Keratinocyte (primary cell): ENCODE data around the gene EIF3L. TPM values are rescaled to one million over a fixed set of nuclear protein-coding genes. Genes with fewer than 3 reads are reported as not detected.
"Not testable (repeated sequence)": the region's sequence is repeated elsewhere in the genome, so short reads cannot be mapped to it uniquely, and the experiment has no call there.

Experiments
- DNase-seq: peaks from one replicate; pipeline ENCODE4 v3.0.0-alpha.2; 2011; ENCODE audit warnings: low read depth, missing footprints, low spot score
- FAIRE-seq: peaks from 2 replicates; lab custom pipeline; 2011; peaks lifted over from hg19 to GRCh38; lab: Jason Lieb, UNC
- H2AFZ ChIP-seq: 2 replicates; pipeline ENCODE4 v1.6.0; 2012; ENCODE audit warnings: low read length, control low read depth, inconsistent platforms; ENCODE audit not compliant: control insufficient read depth
- H3K27ac ChIP-seq: 2 replicates; pipeline ENCODE4 v1.5.1; 2011; ENCODE audit warnings: low read length; ENCODE audit not compliant: control insufficient read depth, insufficient read depth
- H3K27me3 ChIP-seq: 3 replicates; pipeline ENCODE4 v1.6.0; 2011; ENCODE audit warnings: low read length; ENCODE audit not compliant: control insufficient read depth, insufficient read depth; ENCODE audit errors: extremely low read depth
- H3K36me3 ChIP-seq, 2 experiments: 2 replicates in 1 of 2; 3 replicates in 1 of 2; pipeline ENCODE4 v1.5.1; 2011; ENCODE audit warnings: low read length in 2 of 2, mild to moderate bottlenecking in 1 of 2; ENCODE audit not compliant: control insufficient read depth in 2 of 2, insufficient read depth in 2 of 2; ENCODE audit errors: extremely low read depth in 1 of 2
- H3K4me1 ChIP-seq: 3 replicates; pipeline ENCODE4 v1.5.1; 2011; ENCODE audit warnings: low read length; ENCODE audit not compliant: control insufficient read depth, insufficient read depth; ENCODE audit errors: extremely low read depth
- H3K4me2 ChIP-seq: 3 replicates; pipeline ENCODE4 v1.6.0; 2011; ENCODE audit warnings: low read depth, low read length; ENCODE audit not compliant: control insufficient read depth, insufficient read depth; ENCODE audit errors: extremely low read depth
- H3K4me3 ChIP-seq, 3 experiments: fragments of 200-600 bp in 1 of 3; sonication (generic) in 1 of 3; 2 replicates in 2 of 3; 3 replicates in 1 of 3; pipeline ENCODE4 v1.5.1; 2011 to 2016; ENCODE audit warnings: low read length in 3 of 3, mild to moderate bottlenecking in 3 of 3, control low read depth in 2 of 3, inconsistent platforms in 1 of 3, low read depth in 1 of 3, mixed read lengths in 1 of 3, mixed run types in 1 of 3, moderate library complexity in 1 of 3; ENCODE audit not compliant: control insufficient read depth in 2 of 3, insufficient read depth in 2 of 3; ENCODE audit errors: extremely low read depth in 1 of 3
- H3K79me2 ChIP-seq: 2 replicates; pipeline ENCODE4 v1.6.0; 2012; ENCODE audit warnings: low read length; ENCODE audit not compliant: control insufficient read depth, insufficient read depth
- H3K9ac ChIP-seq: 3 replicates; pipeline ENCODE4 v1.6.0; 2011; ENCODE audit warnings: low read length; ENCODE audit not compliant: control insufficient read depth, insufficient read depth; ENCODE audit errors: extremely low read depth
- H3K9me1 ChIP-seq: 3 replicates; pipeline ENCODE4 v1.6.0; 2011; ENCODE audit warnings: low read length; ENCODE audit not compliant: control insufficient read depth, insufficient read depth; ENCODE audit errors: extremely low read depth
- H3K9me3 ChIP-seq: 2 replicates; pipeline ENCODE4 v1.5.1; 2012; ENCODE audit warnings: low read depth, low read length; ENCODE audit not compliant: control insufficient read depth
- H4K20me1 ChIP-seq: 3 replicates; pipeline ENCODE4 v1.6.0; 2011; ENCODE audit warnings: low read length; ENCODE audit not compliant: control insufficient read depth, insufficient read depth; ENCODE audit errors: extremely low read depth
- CTCF ChIP-seq, 3 experiments: IDR thresholded peaks in 1 of 3; conservative IDR thresholded peaks in 1 of 3; optimal IDR thresholded peaks in 1 of 3; 2 replicates in 2 of 3; 3 replicates in 1 of 3; pipeline versions ENCODE3 to v1.5.1; 2011; ENCODE audit warnings: low read length in 3 of 3, mild to moderate bottlenecking in 3 of 3, moderate library complexity in 2 of 3, control low read depth in 1 of 3, inconsistent platforms in 1 of 3; ENCODE audit not compliant: insufficient read depth in 2 of 3; ENCODE audit errors: extremely low read depth in 1 of 3
- EZH2 ChIP-seq: IDR thresholded peaks from one replicate; pipeline ENCODE4 v1.6.1; 2012; ENCODE audit warnings: inconsistent platforms, mild to moderate bottlenecking, low read length, moderate library complexity
- dilution Hi-C: fragments of 300-500 bp; cut with MboI; formaldehyde crosslinking; loops from one replicate; pipeline ENCODE4 v1.7.0; 2020; ENCODE audit warnings: low sequenced_read_pairs; ENCODE audit not compliant: extremely low pct_ligation_motif_present
- polyA minus RNA-seq, 3 experiments: library from RNA; depleted of rRNA, polyadenylated mRNA; stranded (reverse); fragments of >200 nt; gene quantifications; 1 replicate in 1 of 3; 2 replicates in 1 of 3; 3 replicates in 1 of 3; pipeline ENCODE4 v1.2.3, GENCODE V29; 2011
- polyA plus RNA-seq, 5 experiments: library from polyadenylated mRNA; depleted of rRNA in 3 of 5; stranded (reverse) in 3 of 5; stranded (forward) in 1 of 5; unstranded in 1 of 5; fragments of >200 nt; gene quantifications; 1 replicate in 1 of 5; 2 replicates in 3 of 5; 3 replicates in 1 of 5; pipeline versions ENCODE4 v1.2.1 to v1.2.3, GENCODE V29; 2011 to 2012; ENCODE audit warnings: missing spikeins in 2 of 5, low read depth in 1 of 5, low replicate concordance in 1 of 5

EIF3L gene
- 517 to 639 TPM (median 592 TPM) in 3 replicates for polyA plus RNA-seq
- 523 TPM for polyA plus RNA-seq (2011; ENCODE audit: low read depth)
- 449 and 696 TPM in 2 replicates for polyA plus RNA-seq (2011; cell fraction: cytosol; rRNA removed)
- 232 and 239 TPM in 2 replicates for polyA plus RNA-seq (2011; cell fraction: nucleus; rRNA removed)
- polyA plus RNA-seq (2012; ENCODE audit: low replicate concordance), result 521 and 631 TPM in 2 replicates
- polyA minus RNA-seq, result 346 to 803 TPM (median 729 TPM) in 3 replicates
- polyA minus RNA-seq (2011; cell fraction: cytosol; rRNA and poly(A)+ RNA removed), result 232 TPM
- polyA minus RNA-seq (2011; cell fraction: nucleus; rRNA and poly(A)+ RNA removed), result 117 and 178 TPM in 2 replicates

DNA sequence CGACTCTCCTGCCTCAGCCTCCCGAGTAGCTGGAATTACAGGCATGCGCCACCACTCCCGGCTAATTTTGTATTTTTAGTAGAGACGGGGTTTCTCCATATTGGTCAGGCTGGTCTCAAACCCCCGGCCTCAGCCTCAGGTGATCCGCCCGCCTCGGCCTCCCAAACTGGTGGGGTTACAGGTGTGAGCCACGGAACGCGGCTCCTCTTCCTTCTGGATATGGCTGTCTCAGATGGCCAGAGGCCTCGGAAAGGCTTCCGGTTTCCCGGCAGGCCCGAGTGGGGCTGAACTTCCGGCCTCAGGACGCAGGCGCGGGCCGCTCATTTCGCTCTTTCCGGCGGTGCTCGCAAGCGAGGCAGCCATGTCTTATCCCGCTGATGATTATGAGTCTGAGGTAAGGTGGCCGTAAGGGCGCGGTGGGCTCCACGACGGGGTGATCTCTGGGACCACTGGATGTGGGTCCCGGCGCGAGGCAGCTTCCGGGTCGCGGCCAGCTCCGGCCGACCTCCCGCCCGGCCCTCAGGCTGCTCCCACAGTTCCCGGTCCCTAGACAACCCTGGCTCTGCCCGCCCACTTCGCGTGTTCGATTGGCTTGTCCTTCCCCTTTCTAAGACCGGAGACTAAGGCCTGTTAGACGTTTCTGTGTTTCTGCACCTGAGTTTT lies at the start of gene EIF3L:
EIF3L (plus strand) TSS at position 331 of the 663 bp plus-strand sequence; CDS start at position 362, 31 bp downstream.
- Histone ChIP-seq H3K79me2 (peaks cover 57% of the 10 kb centered on the region), H3K4me2 (peak within 1 kb of the TSS; percentile 76), H2AFZ (peak within 1 kb of the TSS; percentile 89), H3K9me3 (no peaks in the 10 kb centered on the region), H3K27ac (peak within 1 kb of the TSS; percentile 91), H3K27me3 (no peaks in the 10 kb centered on the region), H3K36me3 (peaks cover 15 to 24% of the 10 kb centered on the region in 2 experiments), H3K4me3 (peak within 1 kb of the TSS; percentile 70 to 85 (median 80)), H4K20me1 (peaks cover 4% of the 10 kb centered on the region), H3K4me1 (peaks cover 12% of the 10 kb centered on the region), H3K9me1 (no peaks in the 10 kb centered on the region), H3K9ac (peak within 1 kb of the TSS; percentile 83)
- dilution Hi-C loops, result no loop called here
- FAIRE-seq, result peak; percentile 41
- peak; percentile 33 for DNase-seq
- TF ChIP-seq CTCF (optimal IDR thresholded peaks at IDR 0.05 in 1 of 3, IDR thresholded peaks at IDR 0.05 in 1 of 3, conservative IDR thresholded peaks at IDR 0.05 in 1 of 3; ENCODE audit: extremely low read depth in 1 of 3, insufficient read depth in 2 of 3, low read length in 3 of 3) (no peak), EZH2 (no peak)

- DNase-seq, H3K27me3 ChIP-seq, H3K4me2 ChIP-seq, H3K4me1 ChIP-seq, H2AFZ ChIP-seq, H3K9me3 ChIP-seq, H3K9ac ChIP-seq, H3K36me3 ChIP-seq, H3K9me1 ChIP-seq, H3K4me3 ChIP-seq, FAIRE-seq, dilution Hi-C loops, H3K79me2 ChIP-seq, H3K27ac ChIP-seq, H4K20me1 ChIP-seq: not testable (repeated sequence)
Measured at GRCh38 chr22:37799979-37800378, 49.2 kb upstream of the EIF3L start.
